B cell (primary cell): Measurements from ENCODE around the gene DNAL1. TPM values are rescaled to one million over a fixed set of nuclear protein-coding genes. Genes with fewer than 3 reads are reported as not detected.

ENCODE experiments used
- ATAC-seq: fragments of 200-7000 bp; cut with Tn5 transposase; one replicate; pipeline ENCODE4 v1.10.0; 2021; ENCODE audit warnings: low read depth, mild to moderate bottlenecking, moderate number of reproducible peaks, moderate library complexity
- CTCF ChIA-PET: fragments of 350-600 bp; sonication (Branson Sonifier 250); formaldehyde crosslinking; loops from one replicate; lab custom pipeline; 2021; ENCODE audit warnings: antibody characterized with exemption, inconsistent platforms; lab: Charles Lee
- POLR2A ChIA-PET: fragments of 350-600 bp; sonication (Branson Sonifier 250); formaldehyde crosslinking; loops from one replicate; lab custom pipeline; 2021; ENCODE audit warnings: antibody characterized with exemption; lab: Charles Lee
- DNase-seq: peaks from one replicate; pipeline ENCODE4 v3.0.0; 2013
- H2AFZ ChIP-seq: 2 replicates; pipeline ENCODE4 v1.6.1; 2012; ENCODE audit warnings: mild to moderate bottlenecking, low read depth, low read length; ENCODE audit not compliant: insufficient read depth, poor library complexity, severe bottlenecking
- H3K27ac ChIP-seq, 2 donors: 1 replicate in 1 of 2; 2 replicates in 1 of 2; pipeline ENCODE4 v1.5.1; 2012 to 2013; ENCODE audit warnings: low read length in 2 of 2, mild to moderate bottlenecking in 2 of 2, moderate library complexity in 1 of 2
- H3K27me3 ChIP-seq, 4 experiments: fragments of 200-600 bp in 1 of 4; sonication (generic) in 1 of 4; replicated peaks in 1 of 4; 1 replicate in 2 of 4; 2 replicates in 2 of 4; pipeline versions ENCODE4 v1.6.1 to v1.7.0; 2013 to 2016; ENCODE audit warnings: low read length in 3 of 4, mild to moderate bottlenecking in 2 of 4, mixed read lengths in 1 of 4, moderate library complexity in 1 of 4; ENCODE audit not compliant: insufficient read depth in 4 of 4, control insufficient read depth in 3 of 4; ENCODE audit errors: control extremely low read depth in 1 of 4
- H3K36me3 ChIP-seq, 2 experiments: replicated peaks in 1 of 2; 1 replicate in 1 of 2; 2 replicates in 1 of 2; pipeline versions ENCODE4 v1.6.1 to v1.7.1; 2013; ENCODE audit warnings: low read length in 1 of 2; ENCODE audit not compliant: insufficient read depth in 2 of 2, control insufficient read depth in 1 of 2; ENCODE audit errors: control extremely low read depth in 1 of 2, extremely low read depth in 1 of 2
- H3K4me1 ChIP-seq, 2 donors: fragments of 200-600 bp in 1 of 2; sonication (generic) in 1 of 2; 1 replicate in 1 of 2; 2 replicates in 1 of 2; pipeline versions ENCODE4 v1.5.1 to v1.6.1; 2013 to 2017; ENCODE audit warnings: low read length in 2 of 2; ENCODE audit not compliant: control insufficient read depth in 2 of 2, insufficient read depth in 2 of 2
- H3K4me2 ChIP-seq: replicated peaks from 2 replicates; pipeline ENCODE3; 2012; ENCODE audit warnings: mild to moderate bottlenecking, low read depth, low read length; ENCODE audit not compliant: poor library complexity, severe bottlenecking
- H3K4me3 ChIP-seq, 5 experiments: fragments of 200-600 bp in 1 of 5; sonication (generic) in 1 of 5; 1 replicate in 3 of 5; 2 replicates in 2 of 5; pipeline versions ENCODE4 v1.5.1 to v1.7.0; 2011 to 2016; ENCODE audit warnings: low read length in 4 of 5, mild to moderate bottlenecking in 4 of 5, low read depth in 2 of 5, control low read depth in 1 of 5, moderate library complexity in 1 of 5; ENCODE audit not compliant: insufficient read depth in 1 of 5; ENCODE audit errors: control extremely low read depth in 1 of 5, extremely low read depth in 1 of 5
- H3K79me2 ChIP-seq: fragments of 200-600 bp; sonication (generic); one replicate; pipeline ENCODE4 v1.6.0; 2016; ENCODE audit warnings: low read length; ENCODE audit not compliant: control insufficient read depth, insufficient read depth
- H3K9ac ChIP-seq: fragments of 200-600 bp; sonication (generic); 2 replicates; pipeline ENCODE4 v1.6.1; 2017; ENCODE audit warnings: mild to moderate bottlenecking, low read length, moderate library complexity
- H3K9me3 ChIP-seq, 3 donors: one replicate each; pipeline versions ENCODE4 v1.6.1 to v1.7.1; 2013; ENCODE audit warnings: low read length in 2 of 3; ENCODE audit not compliant: control insufficient read depth in 2 of 3, insufficient read depth in 1 of 3; ENCODE audit errors: control extremely low read depth in 1 of 3
- H4K20me1 ChIP-seq: 2 replicates; pipeline ENCODE4 v1.6.0; 2012; ENCODE audit warnings: mild to moderate bottlenecking, low read length; ENCODE audit not compliant: insufficient read depth, control insufficient read depth, poor library complexity, severe bottlenecking
- H3K27ac Mint-ChIP-seq: one replicate; pipeline ENCODE4 v1.8.0; 2021; ENCODE audit warnings: mixed read lengths
- H3K27me3 Mint-ChIP-seq: one replicate; pipeline ENCODE4 v1.8.0; 2021; ENCODE audit warnings: mixed read lengths
- H3K4me1 Mint-ChIP-seq: one replicate; pipeline ENCODE4 v1.8.0; 2021; ENCODE audit warnings: mixed read lengths
- H3K4me3 Mint-ChIP-seq: one replicate; pipeline ENCODE4 v1.8.0; 2021; ENCODE audit warnings: mixed read lengths
- H3K9me3 Mint-ChIP-seq: one replicate; pipeline ENCODE4 v1.8.0; 2022; ENCODE audit warnings: mixed read lengths; ENCODE audit not compliant: insufficient read depth
- CTCF ChIP-seq: fragments of 200-600 bp; IDR thresholded peaks from one replicate; pipeline ENCODE4 v1.8.0; 2022; ENCODE audit warnings: antibody characterized with exemption, mild to moderate bottlenecking
- EZH2 ChIP-seq: IDR thresholded peaks from 2 replicates; pipeline ENCODE4 v1.6.1; 2012; ENCODE audit warnings: borderline replicate concordance, low read depth, mild to moderate bottlenecking, moderate library complexity, low read length; ENCODE audit not compliant: insufficient read depth, poor library complexity, severe bottlenecking
- WGBS: methylation state at CpG from one replicate; pipeline ENCODE4 v1.1.5; 2013; ENCODE audit warnings: missing lambda C conversion rate; ENCODE audit not compliant: insufficient coverage; 5-methylcytosine and 5-hydroxymethylcytosine counted together
- intact Hi-C: fragments of 100-400 bp; cut with micrococcal nuclease; formaldehyde crosslinking; loops from one replicate; pipeline ENCODE4 v1.10.0; 2022
- polyA plus RNA-seq: library from polyadenylated mRNA; depleted of rRNA; stranded (reverse); fragments of >200 nt; gene quantifications from 2 replicates; pipeline ENCODE4 v1.2.3, GENCODE V29; 2012
- total RNA-seq, 2 donors: library from RNA; stranded (reverse); fragments of 120-200 nt in 1 of 2; gene quantifications; 1 replicate in 1 of 2; 2 replicates in 1 of 2; pipeline versions ENCODE4 v1.2.3 to v1.2.4, GENCODE V29; 2013 to 2022

The DNAL1 gene
- total and polyA plus RNA-seq, 2 donors (not counting 1 experiment from before 2014, with no cell fraction given), result 2.0 to 10.7 TPM

GRCh38 chr14:73736842-73737241, 92.1 kb downstream of the DNAL1 start:
- no peak overlapping the region for H3K4me3 Mint-ChIP-seq
- Histone ChIP-seq H3K79me2 (peaks cover 88% of the 10 kb centered on the region), H4K20me1 (peaks cover 68% of the 10 kb centered on the region), H3K27me3 (no peaks in the 10 kb centered on the region), H3K4me1 (peaks cover 17 to 25% of the 10 kb centered on the region in 2 donors), H3K27ac (no peak overlapping the region), H3K4me3 (no peak overlapping the region), H3K9me3 (no peaks in the 10 kb centered on the region), H3K4me2 (no peak overlapping the region), H3K36me3 (peaks cover 3 to 67% of the 10 kb centered on the region in 2 experiments), H3K9ac (no peak overlapping the region), H2AFZ (no peak overlapping the region)
- intact Hi-C loops, result no loop called here
- POLR2A ChIA-PET, result interaction anchor here (0.6 kb wide), 1 partner anchor 67 kb away, joined by 3 read pairs; no protein-coding TSS in a partner anchor
- H3K4me1 Mint-ChIP-seq, result peaks cover 33% of the 10 kb centered on the region
- WGBS, result 95% methylated on average over 6 of the region's 13 CpGs
- no peak for DNase-seq
- no peaks in the 10 kb centered on the region for H3K9me3 Mint-ChIP-seq
- H3K27me3 Mint-ChIP-seq, result no peaks in the 10 kb centered on the region
- ATAC-seq, result no peak
- H3K27ac Mint-ChIP-seq, result peak overlapping the region; percentile 67
- no peak for TF ChIP-seq EZH2
- no peak for TF ChIP-seq CTCF
- CTCF ChIA-PET, result interaction anchor here (1.1 to 14.3 kb wide), 2 partner anchors 9 to 90 kb away, joined by 3 to 299 read pairs; no protein-coding TSS in a partner anchor

GRCh38 chr14:73738518-73739173, 93.9 kb downstream of the DNAL1 start:
- no peak overlapping the region for H3K27ac ChIP-seq
- no peak for TF ChIP-seq EZH2
- no peak for TF ChIP-seq CTCF
- Mint-ChIP-seq H3K4me1 (peaks cover 47% of the 10 kb centered on the region), H3K4me3 (no peak overlapping the region), H3K9me3 (no peaks in the 10 kb centered on the region), H3K27ac (no peak overlapping the region), H3K27me3 (no peaks in the 10 kb centered on the region)
- CTCF ChIA-PET, result interaction anchor here (1.0 to 8.9 kb wide), 4 partner anchors 10 to 88 kb away, joined by 3 to 107 read pairs (median 3); a partner anchor contains a TSS
- H3K36me3 ChIP-seq, result peaks cover 3 to 57% of the 10 kb centered on the region in 2 experiments
- H4K20me1 ChIP-seq, result peaks cover 82% of the 10 kb centered on the region
- H3K9ac ChIP-seq, result no peak overlapping the region
- peaks cover 35 to 43% of the 10 kb centered on the region in 2 donors for H3K4me1 ChIP-seq
- ATAC-seq, result no peak
- H2AFZ ChIP-seq, result no peak overlapping the region
- peaks cover 94% of the 10 kb centered on the region for H3K79me2 ChIP-seq
- no peak overlapping the region for H3K4me3 ChIP-seq
- WGBS, result 96% methylated on average over 20 of the region's 22 CpGs
- no peak overlapping the region for H3K4me2 ChIP-seq
- DNase-seq, result no peak
- POLR2A ChIA-PET, result interaction anchor here (1.1 kb wide), 1 partner anchor 21 kb away, joined by 4 read pairs; no protein-coding TSS in a partner anchor
- intact Hi-C loops, result no loop called here
- H3K27me3 ChIP-seq, result no peaks in the 10 kb centered on the region
- no peaks in the 10 kb centered on the region for H3K9me3 ChIP-seq
